OCI-M1 (cell line): ENCODE data around the gene TXNL1.
"Not testable (repeated sequence)": the region's sequence is repeated elsewhere in the genome, so short reads cannot be mapped to it uniquely, and the experiment has no call there.

Experiments
- DNase-seq: peaks from one replicate; lab custom pipeline; 2025; lab: John Stamatoyannopoulos, UW

TXNL1 gene

GRCh38 chr18:56638232-56639103 is at the start of gene TXNL1:
Gene TXNL1 (minus strand): TSS chr18:56638592. CDS start chr18:56638440, 152 bp downstream.
- peak; percentile 99 for DNase-seq

DNA sequence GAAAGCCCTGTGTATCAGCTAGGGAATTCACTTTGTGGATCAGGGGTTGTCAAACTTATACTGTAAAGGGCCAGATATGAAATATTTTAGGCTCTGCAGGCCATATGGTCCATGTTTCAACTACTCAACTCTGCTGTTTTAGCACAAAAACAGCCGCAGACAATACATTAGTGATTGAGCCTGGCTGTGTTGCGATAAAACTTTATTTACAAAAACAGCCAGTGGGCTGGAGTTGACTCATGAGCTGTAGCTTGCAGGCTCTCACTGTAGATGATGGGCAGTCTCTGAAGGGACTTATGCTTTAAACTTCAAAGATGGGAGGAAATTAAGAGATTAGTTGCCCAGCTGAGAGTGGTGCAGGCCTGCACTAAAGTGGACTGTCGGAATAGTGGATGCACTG is 45.9 kb upstream of the TXNL1 start:
- DNase-seq = no peak

DNA sequence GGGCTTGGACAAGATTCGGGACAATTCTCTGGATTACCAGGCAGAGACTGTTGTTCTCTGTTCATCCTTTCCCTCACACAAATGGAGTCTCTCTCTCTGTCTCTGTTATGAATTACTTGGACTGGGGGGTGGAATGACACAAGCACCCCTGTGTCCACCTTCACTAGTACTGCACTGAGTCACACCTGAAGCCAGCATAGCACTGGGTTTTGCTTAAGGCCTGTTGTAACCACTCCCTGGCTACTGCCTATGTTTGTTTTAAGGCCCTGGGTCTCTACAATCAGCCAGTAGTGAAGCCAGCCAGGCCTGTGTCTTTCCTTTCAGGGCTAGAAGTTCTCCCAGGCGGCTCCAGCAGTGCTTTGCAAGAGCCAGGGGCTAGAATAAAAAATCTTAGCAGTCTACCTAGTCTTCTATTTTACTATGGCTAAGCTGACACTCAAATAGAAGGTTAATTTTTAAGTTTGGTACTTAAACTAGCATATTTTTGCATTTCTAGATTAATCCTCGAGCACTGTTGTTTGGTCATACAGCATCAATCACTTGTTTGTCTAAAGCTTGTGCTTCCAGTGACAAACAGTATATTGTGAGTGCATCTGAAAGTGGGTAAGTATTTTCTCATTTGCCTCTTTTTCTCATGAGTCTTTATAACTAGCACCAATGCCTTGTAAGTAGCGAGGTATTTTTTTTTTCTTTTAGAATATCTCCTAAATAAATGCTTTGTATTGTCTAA is 40.6 kb upstream of the TXNL1 start:
- DNase-seq = no peak

- no peak for DNase-seq
Measured at GRCh38 chr18:56676639-56677038, 38.2 kb upstream of the TXNL1 start.

DNA sequence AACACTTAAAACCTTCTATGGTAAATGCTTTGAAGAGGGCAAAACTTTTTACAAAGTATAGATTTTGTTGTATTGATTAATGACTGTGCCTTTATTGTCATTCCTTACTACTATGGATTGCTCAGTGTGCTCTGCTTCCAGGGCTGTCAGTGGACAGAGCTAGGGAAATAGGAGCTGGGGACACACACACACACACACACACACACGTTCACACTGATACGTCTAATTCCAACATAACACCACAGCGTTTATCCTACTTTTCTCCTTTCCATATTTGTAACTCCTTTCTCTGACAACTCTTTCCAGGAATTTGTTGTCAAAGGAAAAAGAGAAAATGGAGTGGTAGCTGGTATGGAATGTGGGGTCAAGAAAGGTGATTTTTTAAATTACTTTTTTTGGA is 34.6 kb upstream of the TXNL1 start:
- DNase-seq = no peak

GRCh38 chr18:56672391-56672790 is 34.0 kb upstream of the TXNL1 start:
- DNase-seq = no peak

DNA sequence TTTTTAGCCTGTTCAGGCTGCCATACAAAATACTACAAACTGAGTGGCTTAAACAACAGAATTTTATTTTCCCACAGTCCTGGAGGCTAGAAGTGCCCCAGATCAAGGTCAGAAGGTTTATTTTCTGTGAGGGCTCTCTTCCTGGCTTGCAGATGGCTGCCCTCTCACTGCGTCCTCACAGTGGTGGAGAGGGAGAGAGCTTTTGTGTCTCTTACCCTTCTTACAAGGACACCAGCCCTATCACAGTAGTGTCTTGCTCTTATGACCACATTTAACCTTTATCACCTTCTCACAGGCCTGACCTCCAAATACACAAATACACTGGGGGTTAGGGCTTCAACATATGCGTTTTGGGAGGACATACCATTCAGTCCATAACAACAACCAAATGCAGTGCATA is 24.5 kb upstream of the TXNL1 start:
- DNase-seq = peak; percentile 57

DNA sequence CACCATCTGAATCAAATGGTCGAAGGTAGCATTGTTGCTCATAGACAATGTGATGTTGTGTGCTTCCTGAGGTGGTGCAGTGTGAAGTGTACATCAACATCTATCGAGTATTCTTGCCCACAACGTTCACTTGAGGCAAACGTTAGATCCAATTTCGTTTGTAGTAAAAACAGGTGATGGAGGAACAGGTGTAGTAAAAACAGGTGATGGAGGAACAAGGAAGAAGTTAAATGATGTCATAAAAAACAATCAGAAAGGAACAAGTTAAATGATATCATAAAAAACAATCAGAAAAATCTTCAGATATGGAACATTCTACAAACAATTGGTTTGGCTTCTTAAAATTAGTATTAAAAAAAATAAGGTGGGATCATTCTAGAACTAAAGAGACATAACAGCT is 24.1 kb upstream of the TXNL1 start:
- DNase-seq = no peak

DNA sequence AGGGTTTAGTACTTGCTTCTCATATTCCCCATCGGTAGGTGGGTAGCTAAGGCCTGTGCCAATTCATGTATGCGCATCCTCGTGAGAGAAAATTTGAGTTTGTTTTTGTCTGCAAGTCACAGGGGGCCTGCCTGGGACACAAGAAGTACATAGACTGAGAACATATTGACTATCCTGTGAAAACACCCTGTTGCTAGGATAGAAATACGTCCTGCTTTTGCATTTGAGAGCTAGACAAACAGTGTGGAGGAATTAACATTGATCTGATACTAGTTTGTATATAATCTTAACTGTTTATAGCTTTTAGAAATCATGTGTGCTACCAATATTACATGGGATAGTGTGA is 23.6 kb upstream of the TXNL1 start:
- DNase-seq = no peak

- no peak for DNase-seq
Measured at GRCh38 chr18:56661360-56662062, 23.1 kb upstream of the TXNL1 start.

DNA sequence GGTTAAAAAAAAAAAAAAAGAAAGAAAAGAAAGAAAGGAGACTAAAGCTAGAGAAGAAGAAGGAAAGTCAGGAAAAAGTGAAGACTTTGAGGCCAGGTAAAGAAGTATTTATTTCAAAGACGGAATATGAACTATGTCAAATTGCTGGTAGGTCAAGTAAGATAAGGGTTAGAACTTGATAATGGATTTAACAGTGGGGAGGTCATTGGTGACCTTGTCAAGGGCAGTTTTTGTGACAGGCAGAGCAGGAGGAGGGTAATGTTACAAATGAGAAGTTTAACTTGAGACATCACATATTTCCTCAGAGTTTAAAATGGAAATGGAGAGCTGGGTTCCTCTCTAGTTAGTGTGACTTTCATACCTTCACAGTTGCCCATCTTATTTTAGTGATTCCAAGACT is 22.3 kb upstream of the TXNL1 start:
- no peak for DNase-seq

DNA sequence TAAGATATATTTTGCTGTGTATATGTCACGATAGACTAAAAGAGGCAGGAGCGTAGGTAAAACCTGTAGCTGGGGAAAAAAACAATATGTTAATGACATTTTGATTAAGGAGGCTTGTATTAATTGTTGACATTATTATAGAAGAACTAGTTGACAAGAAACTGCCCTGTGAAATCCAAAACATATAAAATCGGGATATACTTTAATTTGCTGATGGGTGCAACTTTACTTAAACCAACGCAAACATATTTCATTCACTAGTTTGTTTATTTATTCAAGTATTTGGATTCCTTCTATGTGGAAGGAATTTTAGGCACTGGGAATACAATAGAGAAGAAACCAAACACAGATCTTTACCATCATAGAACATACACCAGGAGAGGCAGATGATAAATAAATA is 20.7 kb upstream of the TXNL1 start:
- no peak for DNase-seq

- no peak for DNase-seq
Measured at GRCh38 chr18:56658261-56658660, 19.9 kb upstream of the TXNL1 start.

- not testable (repeated sequence) for DNase-seq
Measured at GRCh38 chr18:56654280-56654679, 15.9 kb upstream of the TXNL1 start.

- DNase-seq = peak; percentile 18
Measured at GRCh38 chr18:56652802-56653201, 14.4 kb upstream of the TXNL1 start.

DNA sequence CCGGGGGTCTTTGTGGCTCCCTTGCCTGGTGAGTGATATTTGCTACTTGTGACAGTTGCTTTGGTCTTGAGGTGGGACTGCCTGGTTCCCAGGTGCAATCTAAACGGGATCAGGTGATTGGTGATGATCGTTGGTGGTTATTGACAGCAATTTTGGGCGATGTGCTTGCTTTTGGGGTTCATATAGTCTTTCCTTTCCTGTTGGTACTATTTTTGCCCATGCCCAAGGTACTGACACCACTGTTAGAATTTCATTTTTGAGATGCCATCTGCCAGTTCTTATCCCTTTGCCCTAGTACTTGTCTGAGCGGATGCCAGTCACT is 13.3 kb upstream of the TXNL1 start:
- peak; percentile 32 for DNase-seq

- peak; percentile 99 for DNase-seq
Measured at GRCh38 chr18:56650944-56651770, 12.8 kb upstream of the TXNL1 start, which contains the start of gene WDR7. Gene WDR7 (plus strand): TSS chr18:56651359. CDS start chr18:56672516, 21,157 bp downstream.

DNA sequence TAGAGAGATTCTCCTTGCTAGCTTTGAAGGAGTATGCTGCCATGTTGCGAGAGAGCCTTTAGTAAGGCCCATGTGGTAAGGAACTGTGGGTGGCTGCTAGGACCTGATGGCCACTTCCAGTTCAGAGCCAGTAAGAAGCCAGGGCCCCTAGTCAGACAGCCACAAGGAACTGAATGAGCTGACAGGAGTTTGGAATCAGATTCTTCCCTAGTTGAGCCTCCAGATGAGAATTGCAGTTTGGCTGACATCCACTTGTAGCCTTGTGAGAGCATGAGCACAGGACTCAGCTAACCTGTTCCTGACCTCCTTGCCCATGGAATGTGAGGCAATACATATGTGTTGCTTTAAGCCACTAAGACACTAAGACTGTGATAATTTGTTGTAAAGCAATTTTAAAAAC is 11.6 kb upstream of the TXNL1 start:
- DNase-seq = peak; percentile 30

GRCh38 chr18:56647951-56648893 is 9.8 kb upstream of the TXNL1 start:
- DNase-seq = peak; percentile 53

- DNase-seq = no peak
Measured at GRCh38 chr18:56647071-56647470, 8.7 kb upstream of the TXNL1 start.
